ENCODE data around the gene ANP32B.
"Not testable (repeated sequence)": the region's sequence is repeated elsewhere in the genome, so short reads cannot be mapped to it uniquely, and the experiment has no call there.

ANP32B gene

DNA sequence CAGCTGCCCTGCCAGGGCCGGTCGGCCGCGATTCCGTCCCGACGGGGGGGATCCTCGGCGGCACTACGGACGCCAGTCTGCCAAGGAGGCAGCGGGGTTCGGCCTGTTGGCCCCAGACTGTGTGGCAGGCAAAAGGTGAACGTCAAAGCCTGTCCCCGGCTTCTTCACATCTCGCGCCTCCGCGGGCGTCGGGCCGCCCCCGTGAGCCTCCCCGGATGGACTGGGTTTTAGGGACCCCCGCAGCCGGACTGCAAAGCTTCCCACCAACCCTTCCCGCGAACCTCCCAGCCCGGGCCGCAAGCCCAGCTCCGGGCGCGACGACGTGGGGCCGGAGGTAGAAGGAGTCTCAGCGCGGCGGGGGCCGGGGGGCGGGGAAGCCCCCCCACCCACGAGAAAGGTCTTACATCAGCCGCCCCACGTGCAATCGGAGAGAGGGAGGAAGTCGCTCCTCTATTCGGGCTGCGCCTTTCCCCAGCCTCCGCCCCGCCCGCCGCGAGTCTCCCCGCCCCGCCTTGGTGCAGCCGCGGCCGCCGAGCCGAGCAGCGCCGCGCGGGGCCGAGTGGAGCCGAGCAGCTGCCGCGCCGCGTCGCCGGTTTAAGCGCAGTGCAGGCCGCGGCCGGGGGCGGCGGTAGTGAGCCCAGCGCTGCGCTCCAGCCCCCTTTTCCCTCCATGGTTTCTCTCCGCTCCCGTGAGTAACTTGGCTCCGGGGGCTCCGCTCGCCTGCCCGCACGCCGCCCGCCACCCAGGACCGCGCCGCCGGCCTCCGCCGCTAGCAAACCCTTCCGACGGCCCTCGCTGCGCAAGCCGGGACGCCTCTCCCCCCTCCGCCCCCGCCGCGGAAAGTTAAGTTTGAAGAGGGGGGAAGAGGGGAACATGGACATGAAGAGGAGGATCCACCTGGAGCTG, at the start of gene ANP32B:
Gene ANP32B, plus strand, starts transcription at position 659 of the 906 bp plus-strand sequence. Its CDS starts 215 bp downstream, at position 874.
- peak; percentile 91 for DNase-seq (ENCODE audit: low spot score)

DNA sequence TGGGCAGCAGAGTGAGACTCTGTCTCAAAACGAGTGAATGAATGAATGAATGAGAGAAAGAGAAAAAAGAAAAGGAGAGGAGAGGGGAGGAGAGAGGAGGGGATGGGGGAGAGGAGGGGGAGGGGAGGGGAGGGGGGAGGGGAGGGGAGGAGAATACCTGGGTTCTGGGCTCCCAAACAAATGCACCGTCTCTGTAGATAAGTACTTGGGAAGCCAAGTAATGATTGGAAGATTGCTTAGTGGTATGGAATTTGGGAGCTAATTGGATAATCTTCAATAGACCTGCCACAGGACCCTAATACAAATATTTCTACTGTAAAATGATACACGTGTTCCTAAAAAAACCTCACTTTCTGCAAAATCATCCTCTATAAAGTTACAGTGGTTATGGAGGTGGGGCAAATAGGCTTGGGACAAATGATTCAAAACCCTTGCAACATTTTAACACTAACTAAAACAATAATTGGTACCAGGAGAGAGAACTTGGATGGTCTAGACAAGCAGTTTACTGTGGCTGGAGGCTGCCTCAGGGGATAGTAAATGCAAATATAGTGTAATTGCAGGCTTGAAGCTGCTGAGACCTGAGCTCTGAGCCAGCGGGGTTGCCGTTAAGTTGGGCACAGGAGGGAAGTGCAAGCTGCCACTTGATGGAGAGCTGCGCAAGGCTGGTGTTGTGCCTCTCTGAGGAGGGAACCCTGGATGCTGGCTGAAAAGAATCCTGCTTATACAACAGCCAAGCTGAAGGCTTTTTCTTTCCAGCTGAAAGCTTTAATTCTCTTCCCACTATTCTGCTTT, 48.6 kb upstream of the ANP32B start:
- no peak for DNase-seq (ENCODE audit: low spot score)

DNA sequence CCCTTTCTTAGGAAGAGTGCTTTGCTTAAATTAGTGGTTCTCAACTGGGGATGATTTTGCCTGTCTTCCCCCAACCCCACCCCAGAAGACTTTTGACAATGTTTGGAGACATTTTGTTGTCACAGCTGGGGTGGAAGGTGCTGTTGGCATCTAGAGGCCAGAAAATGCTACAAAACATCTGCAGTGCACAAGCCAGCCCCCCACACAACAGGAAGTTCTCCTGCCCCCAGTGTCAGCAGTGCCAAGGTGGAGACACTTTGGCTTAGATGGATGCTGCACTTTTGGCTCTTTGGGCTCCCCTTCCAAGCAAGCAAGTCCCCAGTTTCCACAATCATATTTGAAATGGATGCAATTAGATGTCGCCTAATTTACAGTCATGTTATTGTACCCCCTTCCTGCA, 47.9 kb upstream of the ANP32B start:
- no peak for DNase-seq (ENCODE audit: low spot score)

DNA sequence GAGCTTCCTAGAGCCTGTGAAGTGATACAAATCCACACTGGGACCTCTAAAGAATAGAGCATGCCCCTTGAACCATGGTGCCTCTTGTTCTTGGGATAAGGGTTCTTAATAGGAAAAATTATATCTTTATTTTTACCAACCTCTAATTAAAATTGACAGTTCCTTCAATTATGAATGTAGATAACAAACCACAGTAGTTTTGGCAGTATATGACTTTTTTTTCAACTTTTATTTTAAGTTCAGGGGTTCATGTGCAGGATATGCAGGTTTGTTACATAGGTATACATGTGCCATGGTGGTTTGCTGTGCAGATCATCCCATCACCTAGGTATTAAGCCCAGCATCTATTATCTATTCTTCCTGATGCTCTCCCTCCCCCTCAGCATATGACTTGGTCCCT, 46.1 kb upstream of the ANP32B start:
- DNase-seq (ENCODE audit: low spot score): no peak

DNA sequence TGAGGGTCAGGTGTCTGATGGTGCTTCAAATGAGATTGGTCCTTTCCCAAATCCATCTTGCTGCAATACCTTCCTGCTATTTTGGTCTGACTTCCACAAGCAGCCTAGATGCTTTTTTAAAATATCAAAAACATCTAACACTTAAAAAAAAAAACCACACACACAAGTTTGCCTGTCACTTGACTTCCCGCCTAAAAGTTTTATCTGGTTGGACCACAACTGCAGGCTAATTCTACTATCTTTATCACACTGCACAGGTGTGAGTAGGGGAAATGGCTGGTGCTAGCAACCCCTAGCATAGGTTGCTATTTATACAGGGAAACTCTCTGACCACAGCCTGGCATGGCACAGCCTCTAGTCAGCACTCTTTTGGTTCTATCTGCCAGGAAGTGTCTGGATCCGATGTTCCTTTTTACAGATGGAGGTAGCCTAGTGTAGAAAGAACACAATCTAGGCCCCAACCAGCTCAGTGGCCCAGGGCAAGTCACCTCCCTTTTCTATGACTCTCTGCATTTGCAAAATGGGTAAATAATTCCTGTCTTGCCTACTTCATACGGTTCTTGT, 45.0 kb upstream of the ANP32B start, which contains the start of gene HEMGN:
Gene HEMGN, minus strand, starts transcription at position 92 of the 564 bp plus-strand sequence. Its CDS starts 36 bp downstream, at position 56.
- DNase-seq (ENCODE audit: low spot score): no peak

DNA sequence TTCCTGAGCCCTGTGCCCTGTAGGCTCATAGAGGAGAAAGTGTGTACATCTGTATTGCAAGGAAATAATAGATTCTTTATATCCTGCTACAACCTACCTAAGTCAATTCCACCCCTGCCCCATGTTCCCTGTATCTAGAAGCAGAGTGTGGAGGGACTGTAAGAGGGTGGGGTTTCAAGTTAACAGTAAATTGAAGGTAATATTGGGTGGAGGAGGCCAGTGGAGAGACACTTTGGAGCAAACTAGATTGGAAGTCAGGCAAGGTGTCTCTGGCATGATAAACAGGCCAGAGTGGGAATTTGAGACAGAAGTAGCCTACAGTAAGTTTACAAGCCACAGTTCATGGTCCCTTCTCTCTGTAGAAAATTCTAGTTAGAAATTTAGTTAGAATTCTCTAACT, 42.9 kb upstream of the ANP32B start:
- no peak for DNase-seq (ENCODE audit: low spot score)

DNA sequence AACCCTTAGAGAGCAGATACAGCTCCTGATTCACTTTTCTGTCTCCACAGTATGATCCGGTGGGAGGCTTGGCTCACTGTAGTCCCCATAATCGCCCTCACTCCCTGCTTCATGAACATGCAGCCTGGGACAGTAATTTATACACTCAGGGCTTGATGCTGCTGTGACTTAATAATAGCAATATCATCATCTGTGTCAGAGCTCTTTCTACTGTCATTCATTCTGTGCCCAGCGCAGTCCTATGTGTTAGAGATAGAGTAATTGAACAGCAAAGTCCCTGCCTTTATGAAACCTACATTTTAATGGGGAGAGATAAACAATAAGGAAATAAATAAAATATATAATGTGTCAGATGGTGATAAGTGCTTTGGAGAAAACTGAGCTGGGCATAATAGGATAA, 42.4 kb upstream of the ANP32B start:
- no peak for DNase-seq (ENCODE audit: low spot score)

DNA sequence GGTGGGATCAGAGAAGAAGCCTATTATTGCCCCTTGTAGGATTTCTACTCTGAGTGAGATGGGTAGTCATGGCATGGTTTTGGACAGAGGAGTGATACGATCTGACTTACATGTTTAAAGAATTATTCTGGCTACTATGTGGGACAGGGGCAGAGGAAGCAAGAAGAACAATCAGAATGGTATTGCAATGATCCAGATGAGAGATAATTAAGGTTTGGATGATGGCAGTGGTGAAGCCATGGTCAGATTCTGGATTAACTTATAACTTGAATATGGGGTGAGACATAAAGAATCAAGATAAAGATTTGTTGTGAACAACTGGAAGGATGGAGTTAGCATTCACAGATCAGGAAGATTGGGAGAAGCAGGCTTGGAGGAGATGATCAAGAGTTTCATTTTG, 41.8 kb upstream of the ANP32B start:
- no peak for DNase-seq (ENCODE audit: low spot score)

DNA sequence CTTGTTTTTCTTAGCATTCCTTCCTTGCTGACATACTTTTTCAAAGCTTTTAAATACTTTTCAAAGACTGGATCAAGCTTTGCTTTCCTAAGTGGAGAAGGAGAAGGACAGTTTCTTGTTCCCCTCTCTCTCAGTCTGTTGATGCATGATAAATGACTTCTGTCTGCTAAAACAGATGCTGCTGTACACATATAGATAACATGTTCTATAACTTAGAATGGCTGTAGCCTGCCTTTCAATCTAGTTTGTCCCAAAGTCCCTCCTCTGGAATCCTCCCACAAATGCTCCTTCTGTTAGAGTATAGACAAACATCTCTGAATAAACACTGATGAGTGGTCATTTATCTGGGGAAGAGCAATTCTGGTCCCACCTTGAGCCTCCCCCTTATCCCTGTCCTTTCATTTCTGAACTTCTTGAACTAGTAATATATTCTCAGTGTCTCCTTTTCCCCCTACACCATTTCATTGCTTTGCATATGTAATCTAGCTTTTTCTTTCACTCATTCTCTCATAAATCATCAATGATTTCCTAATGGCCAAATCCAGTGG, 39.8 kb upstream of the ANP32B start:
- no peak for DNase-seq (ENCODE audit: low spot score)

DNA sequence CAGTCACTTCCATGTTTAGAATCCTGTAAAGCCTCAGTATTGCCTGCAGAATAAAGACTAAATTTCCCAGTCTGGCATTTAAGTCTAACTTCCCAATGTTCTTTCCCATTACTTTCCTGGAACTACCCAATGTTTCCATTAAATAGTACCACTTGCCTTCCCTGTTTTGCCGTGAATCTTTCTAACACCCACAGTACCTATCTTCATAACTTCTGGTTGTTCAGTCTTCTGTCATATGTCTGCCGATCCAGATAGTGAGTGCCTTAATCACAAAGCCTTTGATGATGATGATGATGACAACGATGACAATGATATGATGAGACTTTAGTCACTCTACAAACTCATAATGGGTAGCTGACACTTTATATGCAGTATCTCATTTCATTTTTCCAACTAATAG, 38.5 kb upstream of the ANP32B start:
- no peak for DNase-seq (ENCODE audit: low spot score)

DNA sequence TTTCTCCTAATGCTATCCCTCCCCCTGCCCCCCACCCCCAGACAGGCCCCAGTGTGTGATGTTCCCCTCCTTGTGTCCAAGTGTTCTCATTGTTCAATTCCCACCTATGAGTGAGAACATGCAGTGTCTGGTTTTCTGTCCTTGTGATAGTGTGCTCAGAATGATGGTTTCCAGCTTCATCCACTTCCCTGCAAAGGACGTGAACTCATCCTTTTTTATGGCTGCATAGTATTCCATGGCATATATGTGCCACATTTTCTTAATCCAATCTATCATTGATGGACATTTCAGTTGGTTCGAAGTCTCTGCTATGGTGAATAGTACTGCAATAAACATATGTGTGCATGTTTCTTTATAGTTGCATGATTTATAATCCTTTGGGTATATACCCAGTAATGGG, 37.7 kb upstream of the ANP32B start:
- not testable (repeated sequence) for DNase-seq (ENCODE audit: low spot score)

DNA sequence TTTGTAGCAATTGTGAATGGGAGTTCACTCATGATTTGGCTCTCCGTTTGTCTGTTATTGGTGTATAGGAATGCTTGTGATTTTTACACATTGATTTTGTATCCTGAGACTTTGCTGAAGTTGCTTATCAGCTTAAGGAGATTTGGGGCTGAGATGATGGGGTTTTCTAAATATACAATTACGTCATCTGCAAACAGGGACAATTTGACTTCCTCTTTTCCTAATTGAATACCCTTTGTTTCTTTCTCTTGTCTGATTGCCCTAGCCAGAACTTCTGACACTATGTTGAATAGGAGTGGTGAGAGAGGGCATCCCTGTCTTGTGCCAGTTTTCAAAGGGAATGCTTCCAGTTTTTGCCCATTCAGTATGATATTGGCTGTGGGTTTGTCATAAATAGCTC, 36.0 kb upstream of the ANP32B start:
- DNase-seq (ENCODE audit: low spot score): not testable (repeated sequence)

DNA sequence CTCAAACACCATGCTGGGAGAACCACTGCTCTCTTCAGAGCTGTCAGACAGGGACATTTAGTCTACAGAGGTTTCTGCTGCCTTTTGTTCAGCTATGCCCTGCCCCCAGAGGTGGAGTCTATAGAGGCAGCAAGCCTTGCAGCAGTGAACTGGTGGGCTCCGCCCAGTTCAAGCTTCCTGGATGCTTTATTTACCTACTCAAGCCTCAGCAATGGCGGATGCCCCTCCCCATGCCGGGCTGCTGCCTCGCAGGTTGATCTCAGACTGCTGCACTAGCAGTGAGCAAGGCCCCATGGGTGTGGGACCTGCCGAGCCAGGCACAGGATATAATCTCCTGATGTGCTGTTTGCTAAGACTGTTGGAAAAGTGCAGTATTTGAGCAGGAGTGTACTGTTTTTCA, 32.3 kb upstream of the ANP32B start:
- DNase-seq (ENCODE audit: low spot score): not testable (repeated sequence)

DNA sequence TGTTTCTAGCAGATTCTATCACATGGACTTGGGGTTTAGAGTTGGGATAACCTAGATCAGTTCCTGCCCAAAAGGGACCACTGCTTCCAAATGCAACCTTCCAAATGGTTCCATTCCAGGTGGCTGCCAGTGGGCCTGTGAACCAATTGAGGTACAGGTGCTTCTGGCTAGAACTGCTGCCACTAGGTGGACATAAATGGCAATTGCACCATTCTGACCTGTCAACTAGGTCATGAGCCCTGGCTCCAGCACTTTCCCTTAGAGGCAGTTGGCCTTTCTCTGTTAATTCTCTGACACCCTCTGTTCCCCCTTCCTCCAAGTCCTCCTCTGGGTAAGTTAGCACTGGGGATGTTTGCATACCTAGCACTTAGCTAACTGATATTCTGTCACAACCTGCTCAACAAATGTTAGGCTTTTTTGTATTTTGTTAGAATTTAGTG, 28.6 kb upstream of the ANP32B start:
- DNase-seq (ENCODE audit: low spot score): no peak

DNA sequence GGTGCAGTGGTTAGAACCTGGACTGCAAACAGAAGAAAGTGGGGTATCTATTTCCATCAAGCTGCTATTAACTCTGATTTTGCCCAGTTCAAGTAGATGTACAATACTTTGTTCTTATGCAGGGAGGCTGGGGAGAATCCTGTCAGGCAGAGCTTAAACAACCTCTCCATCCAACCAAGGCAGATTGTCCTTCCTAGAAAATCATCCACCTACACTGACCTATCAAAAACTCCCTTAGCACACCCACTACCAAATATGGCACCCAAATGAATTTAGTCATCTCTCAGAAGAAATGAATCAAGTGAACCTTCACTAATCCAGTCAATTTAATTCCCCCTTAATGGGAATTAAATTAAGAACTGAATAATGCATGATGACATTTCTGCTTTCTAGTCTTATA, 26.8 kb upstream of the ANP32B start:
- no peak for DNase-seq (ENCODE audit: low spot score)

DNA sequence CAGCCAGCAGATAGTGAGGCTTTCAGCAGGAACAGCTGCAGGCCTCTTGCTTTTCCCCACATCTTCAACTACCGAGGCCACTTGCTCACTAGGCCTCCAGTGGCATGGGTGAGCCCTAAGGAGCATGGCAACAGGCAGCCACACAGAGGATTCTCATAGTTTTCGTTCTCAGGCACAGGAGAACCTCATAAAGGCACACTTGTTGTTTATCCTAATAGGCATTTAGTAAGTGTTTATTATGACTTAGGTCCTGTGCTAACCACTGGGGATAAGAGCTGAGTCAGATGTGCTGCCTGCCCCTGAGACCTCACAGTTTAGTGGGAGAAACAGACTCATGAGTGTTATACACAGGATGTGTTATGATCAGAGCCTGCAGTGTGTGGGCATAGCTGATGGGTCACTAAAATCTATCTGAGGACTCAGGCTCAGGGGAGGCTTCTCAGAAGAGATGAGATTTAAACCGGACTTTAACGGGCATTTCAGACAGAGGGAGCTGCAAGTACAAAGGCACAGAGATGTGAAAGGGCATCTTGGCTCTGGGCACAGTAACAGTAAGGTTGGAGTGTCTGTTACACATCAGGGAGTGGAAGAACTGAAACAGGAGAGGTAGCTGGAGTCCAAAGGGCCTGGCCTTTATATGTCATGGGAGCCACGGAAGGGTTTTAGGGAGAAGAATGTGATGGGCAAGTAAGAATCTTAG, 24.2 kb upstream of the ANP32B start:
- peak; percentile 43 for DNase-seq (ENCODE audit: low spot score)

DNA sequence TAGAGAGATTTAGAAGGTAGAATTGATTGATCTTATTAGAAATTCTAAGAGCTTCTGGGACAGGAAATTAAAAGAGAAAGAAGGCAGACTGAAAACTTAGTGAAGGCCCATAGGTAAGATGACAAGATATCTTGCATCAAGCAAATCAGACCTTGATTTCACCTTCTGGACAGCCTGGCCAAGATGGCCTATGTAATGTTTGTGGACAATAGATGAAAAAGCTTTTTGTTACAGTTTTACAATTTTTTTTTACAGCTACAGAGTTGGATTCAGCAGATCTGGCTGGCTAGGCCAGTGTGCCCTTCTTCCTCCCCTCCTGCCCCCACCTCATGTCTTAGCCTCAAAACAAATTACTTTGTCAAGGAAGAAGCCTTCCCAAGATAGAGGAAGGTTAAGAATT, 23.6 kb upstream of the ANP32B start:
- no peak for DNase-seq (ENCODE audit: low spot score)

DNA sequence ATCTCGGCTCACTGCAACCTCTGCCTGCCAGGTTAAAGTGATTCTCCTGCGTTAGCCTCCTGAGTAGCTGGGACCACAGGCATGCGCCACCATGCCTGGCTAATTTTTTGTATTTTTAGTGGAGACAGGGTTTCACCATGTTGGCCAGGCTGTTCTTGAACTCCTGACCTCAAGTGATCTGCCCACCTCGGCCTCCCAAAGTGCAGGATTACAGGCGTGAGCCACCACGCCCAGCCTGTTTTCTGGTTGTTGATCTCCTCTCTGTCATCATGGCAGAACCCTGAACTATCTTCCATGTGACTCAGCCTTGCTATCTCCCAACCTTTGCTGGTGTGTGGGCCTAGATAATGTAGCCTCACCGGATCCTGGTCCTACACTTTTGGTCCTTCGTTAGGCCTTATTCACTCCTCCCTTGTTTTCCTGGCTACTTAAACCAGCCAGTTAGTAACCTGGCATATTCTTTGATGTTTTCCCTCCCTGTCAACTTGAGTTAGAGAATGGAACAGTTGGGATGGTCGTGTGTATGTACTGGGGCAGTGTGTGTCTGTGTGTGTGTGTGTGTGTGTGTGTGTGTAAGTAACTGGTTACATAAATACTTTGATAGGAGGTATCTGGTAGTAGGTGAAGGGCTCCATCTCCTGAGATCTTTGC, 22.3 kb upstream of the ANP32B start:
- DNase-seq (ENCODE audit: low spot score): not testable (repeated sequence)

DNA sequence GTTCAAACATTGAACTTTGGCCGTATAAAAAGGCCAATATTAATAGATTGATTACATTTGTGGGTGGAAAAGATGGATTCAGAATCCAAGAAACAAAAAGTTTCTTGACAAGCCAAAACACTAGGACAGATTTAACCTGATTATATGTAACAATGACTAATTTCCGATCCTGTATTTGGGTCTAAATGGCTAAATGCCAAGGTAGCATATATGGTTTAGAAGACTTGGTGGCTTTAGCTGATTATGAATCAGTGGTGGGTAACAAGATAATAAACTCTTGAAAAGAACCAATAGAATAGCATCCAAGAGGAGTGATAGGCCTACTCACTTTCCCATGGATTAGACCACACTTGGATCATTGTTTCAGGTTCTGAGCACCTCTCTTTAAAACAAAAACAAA, 21.8 kb upstream of the ANP32B start:
- no peak for DNase-seq (ENCODE audit: low spot score)

DNA sequence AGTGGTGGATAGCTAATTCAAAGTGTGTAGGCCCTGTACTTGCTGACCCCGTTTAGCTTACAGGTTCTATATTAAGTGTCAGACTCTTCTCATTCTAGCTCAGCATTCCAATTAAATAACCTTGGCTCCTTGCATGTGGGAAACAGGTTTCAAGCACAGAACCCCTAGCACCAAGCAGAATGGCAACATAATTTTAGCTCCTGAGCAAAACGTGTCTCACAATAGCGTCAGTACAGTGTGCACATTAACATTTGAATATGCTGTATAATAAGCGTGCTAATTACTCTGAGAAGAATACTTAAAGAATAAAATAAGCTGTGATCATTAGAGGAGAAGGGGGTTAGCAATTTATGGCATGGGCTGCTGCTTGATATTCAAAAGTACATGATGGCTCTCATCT, 21.0 kb upstream of the ANP32B start:
- no peak for DNase-seq (ENCODE audit: low spot score)

DNA sequence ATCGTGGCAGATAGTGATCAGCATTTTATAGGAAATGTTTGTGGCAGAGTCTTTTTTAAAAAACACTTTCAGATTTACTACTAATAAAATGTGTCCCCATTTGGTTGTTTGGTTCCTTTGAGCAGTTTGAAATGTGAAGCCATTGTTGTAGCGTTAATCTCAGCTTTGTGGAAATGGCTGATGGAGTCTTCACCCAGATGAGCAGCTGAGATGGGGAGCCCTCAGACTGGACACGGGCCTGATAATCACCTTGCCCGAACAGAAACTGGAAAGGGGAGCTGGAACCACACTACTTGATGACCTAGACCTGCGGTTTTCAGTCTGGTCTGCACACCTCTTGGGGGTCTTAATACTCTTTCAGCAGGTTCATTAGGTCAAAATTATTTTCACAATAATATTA, 20.6 kb upstream of the ANP32B start:
- no peak for DNase-seq (ENCODE audit: low spot score)
